Transverse colon (tissue), 4 donors: ENCODE results near the gene WBP1.

Experiments
- EP300 ChIP-seq: sonication (generic); formaldehyde crosslinking; IDR thresholded peaks from one replicate; pipeline ENCODE4 v1.6.1; 2017; ENCODE audit warnings: antibody characterized with exemption, low read depth
- POLR2A ChIP-seq: fragments of 450-650 bp; IDR thresholded peaks from one replicate; pipeline ENCODE4 v1.6.1; 2016; ENCODE audit warnings: antibody characterized with exemption, mild to moderate bottlenecking, moderate library complexity
- POLR2AphosphoS5 ChIP-seq, 3 donors: sonication (generic); formaldehyde crosslinking; IDR thresholded peaks; one replicate each; pipeline ENCODE4 v1.6.1; 2016; ENCODE audit warnings: antibody characterized with exemption in 3 of 3
- TF ChIP-seq, protein P1 (sequence below), 5 experiments: fragments of 200-600 bp in 3 of 5; fragments of 450-650 bp in 2 of 5; sonication (generic) in 3 of 5; IDR thresholded peaks; 1 replicate in 2 of 5; 2 replicates in 3 of 5; pipeline ENCODE4 v1.5.1; 2016 to 2017; ENCODE audit warnings: antibody characterized with exemption in 5 of 5, inconsistent platforms in 3 of 5, mild to moderate bottlenecking in 2 of 5, moderate library complexity in 1 of 5

DNA sequence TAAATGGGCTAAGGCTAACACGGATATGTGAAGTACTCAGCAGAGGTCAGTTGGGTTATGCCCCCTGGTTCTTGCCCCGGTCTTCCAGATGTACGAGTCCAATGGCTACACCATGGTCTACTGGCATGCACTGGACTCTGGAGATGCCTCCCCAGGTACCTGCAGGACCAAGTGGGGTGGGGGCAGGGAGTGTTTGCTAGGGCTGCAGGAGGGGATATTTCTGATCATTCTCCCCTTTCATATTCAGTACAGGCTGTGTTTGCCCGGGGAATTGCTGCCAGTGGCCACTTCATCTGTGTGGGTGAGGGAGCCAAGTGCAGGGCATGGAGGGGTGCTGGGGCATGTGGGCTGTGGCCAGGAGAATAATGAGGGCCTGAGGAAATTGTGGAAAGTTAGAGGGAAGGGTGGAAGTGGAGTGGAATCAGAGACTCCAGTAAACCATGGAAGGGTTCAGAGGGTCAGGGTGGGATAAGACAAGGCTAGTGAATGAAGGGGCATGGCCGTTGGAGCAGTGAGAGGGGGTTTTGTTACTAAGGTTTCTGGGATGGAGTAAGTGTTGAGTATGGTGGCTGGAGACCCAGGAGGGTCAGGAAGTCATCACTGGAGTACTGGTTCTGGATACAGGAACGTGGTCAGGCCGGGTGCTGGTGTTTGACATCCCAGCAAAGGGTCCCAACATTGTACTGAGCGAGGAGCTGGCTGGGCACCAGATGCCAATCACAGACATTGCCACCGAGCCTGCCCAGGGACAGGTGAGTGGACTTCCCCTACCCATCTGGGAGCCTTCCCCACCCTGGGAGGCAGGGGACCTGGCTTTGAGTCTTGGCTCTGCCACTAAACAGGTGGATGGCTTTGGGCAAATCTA lies 34.8 kb upstream of the WBP1 start:
- TF ChIP-seq, protein P1, sequence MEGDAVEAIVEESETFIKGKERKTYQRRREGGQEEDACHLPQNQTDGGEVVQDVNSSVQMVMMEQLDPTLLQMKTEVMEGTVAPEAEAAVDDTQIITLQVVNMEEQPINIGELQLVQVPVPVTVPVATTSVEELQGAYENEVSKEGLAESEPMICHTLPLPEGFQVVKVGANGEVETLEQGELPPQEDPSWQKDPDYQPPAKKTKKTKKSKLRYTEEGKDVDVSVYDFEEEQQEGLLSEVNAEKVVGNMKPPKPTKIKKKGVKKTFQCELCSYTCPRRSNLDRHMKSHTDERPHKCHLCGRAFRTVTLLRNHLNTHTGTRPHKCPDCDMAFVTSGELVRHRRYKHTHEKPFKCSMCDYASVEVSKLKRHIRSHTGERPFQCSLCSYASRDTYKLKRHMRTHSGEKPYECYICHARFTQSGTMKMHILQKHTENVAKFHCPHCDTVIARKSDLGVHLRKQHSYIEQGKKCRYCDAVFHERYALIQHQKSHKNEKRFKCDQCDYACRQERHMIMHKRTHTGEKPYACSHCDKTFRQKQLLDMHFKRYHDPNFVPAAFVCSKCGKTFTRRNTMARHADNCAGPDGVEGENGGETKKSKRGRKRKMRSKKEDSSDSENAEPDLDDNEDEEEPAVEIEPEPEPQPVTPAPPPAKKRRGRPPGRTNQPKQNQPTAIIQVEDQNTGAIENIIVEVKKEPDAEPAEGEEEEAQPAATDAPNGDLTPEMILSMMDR (IDR thresholded peaks at IDR 0.05): no peak
- TF ChIP-seq EP300 (no peak), POLR2A (no peak), POLR2AphosphoS5 (IDR thresholded peaks at IDR 0.05) (no peak)
